Jurkat, Clone E6-1 (cell line): ENCODE data around the gene AKR1B15.

ENCODE experiments used
- DNase-seq: peaks from one replicate; pipeline ENCODE4 v3.0.0-alpha.2; 2011; ENCODE audit warnings: low read depth, low spot score
- H3K4me3 ChIP-seq: 2 replicates; pipeline ENCODE4 v1.5.1; 2011; ENCODE audit warnings: mild to moderate bottlenecking, low read length, control low read depth, moderate library complexity

Gene AKR1B15

DNA sequence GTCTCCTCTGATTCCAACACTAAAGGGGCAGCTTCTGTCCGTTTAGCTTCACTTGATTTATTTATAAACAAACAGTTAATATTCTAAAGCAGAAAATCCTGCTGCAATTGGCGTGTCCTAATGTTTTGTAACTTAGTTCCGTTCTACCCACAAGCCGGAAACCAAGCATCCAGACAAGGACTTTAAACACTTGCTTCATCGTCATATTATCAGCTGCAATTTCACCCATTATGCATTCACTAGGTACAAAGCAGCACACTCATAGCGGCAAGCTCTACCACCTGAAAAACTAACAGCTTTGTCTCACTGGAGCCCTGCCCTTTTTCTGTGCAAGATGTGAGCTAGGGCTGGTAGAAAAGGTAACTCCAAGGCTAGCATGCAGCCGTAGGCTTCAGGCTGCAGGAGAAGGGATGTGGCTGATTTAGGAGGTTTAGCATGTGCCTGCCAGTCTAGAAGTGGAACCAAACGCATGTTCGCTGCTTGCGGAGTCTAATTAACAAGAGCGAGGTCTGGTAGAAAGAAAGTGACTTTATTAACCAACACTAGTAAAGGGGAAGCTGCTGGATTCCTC is 54.1 kb downstream of the AKR1B15 start:
- peak; percentile 27 for DNase-seq
- H3K4me3 ChIP-seq, result peak overlapping the region; percentile 11; the same call in 1 of the 2 replicates

DNA sequence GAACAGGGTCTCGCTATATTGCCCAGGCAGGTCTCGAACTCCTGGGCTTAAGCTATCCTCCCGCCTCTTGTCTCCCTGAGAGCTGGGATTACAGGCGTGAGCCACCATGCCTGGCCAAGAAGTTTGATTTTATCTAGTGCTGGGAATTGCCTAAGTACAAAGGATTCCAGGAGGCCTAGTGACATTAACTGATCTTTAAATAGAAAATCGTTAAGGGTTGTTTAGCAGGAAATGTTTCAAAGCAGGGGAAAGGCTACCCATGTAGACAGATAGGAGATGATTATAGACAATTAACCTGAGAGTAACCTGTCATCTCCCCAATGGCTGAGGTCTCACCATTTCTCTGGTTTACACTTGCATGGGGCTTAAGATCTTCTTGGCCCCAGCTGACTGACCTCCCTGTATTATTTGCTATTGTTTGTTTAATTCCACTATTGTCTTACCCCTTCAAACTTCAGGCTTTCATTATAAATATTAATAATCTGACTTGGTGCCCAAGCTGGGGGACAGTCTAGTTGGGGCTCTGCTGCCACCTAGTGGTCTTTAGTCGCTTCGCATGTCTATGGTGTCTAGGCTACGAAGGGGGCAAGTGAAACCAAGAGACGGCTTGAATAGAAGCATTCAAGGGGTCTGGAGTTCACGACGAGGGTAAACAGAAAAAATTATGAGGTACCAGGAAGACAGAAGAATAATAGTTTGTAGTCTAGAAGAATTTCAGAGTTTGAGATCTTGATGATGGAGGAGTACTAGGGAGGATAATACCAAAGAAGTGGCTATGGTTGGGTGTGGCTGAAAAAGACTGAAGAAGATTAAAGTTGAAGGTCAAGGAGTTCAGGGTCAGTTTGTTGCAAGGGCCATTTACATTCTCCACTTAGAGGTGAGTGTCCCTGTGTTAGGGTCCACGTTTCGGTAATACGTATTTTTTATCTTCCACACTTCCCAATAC is 57.3 kb downstream of the AKR1B15 start:
- DNase-seq, result peak; percentile 48

GRCh38 chr7:134611611-134612151 is 62.8 kb downstream of the AKR1B15 start:
- no peak for DNase-seq
- no peak overlapping the region for H3K4me3 ChIP-seq

More for the DNA sequence above, 57.3 kb downstream of the AKR1B15 start:
- no peak overlapping the region for H3K4me3 ChIP-seq

DNA sequence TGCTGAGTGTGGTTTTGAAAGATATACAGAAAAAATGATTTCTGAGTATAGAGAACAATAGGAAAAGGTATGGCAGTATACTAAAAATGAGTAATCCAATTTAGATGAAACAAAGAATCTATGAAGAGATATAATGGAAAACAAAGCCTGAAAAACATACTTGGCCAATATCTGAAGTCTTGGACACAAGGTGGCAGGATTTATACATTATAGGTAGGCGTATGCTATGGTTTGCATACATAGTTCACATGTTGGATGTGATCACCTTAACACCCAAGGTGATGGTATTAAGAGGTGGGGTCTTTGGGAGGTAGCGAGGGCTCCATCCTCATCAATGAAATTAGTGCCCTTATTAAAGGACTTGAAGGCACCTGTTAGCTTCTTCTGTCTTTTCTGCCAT is 63.3 kb downstream of the AKR1B15 start:
- H3K4me3 ChIP-seq, result no peak overlapping the region
- DNase-seq, result no peak

DNA sequence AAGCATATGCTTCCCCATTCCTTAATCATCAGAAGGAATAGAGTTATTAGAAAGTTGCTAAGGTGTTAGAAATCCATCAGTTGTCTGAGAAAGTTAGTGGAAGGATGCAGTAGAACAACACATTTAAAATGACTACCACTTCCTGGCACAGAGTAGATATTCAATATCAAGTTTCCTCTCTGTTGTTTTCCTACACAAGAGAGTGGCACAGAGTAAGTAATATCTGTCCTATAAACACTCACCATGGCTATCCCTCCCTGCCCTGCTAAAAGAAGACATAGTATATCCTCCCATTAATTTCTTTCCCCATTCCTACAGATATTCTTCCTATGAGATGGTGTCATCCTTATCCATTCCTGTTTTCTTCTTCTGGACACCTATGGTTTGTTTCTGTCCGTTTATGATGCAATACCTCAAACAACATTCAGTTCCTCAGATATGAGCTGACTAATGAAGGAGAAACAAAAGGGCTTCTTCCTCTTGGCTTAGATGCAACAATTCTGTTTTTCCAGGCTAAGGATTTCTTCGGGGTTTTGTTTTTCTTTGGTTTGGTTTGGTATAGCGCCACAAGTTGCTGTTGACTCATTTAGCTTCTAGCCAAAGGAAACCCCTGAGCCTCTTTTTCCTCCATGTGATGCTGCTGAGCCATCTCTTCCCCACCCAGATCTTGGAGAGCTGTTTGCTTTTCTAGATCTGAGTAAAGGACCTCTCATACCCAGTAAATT is 64.9 kb downstream of the AKR1B15 start:
- DNase-seq, result no peak
- H3K4me3 ChIP-seq, result no peak overlapping the region

GRCh38 chr7:134616611-134617010 is 67.7 kb downstream of the AKR1B15 start:
- no peak for DNase-seq
- no peak overlapping the region for H3K4me3 ChIP-seq

DNA sequence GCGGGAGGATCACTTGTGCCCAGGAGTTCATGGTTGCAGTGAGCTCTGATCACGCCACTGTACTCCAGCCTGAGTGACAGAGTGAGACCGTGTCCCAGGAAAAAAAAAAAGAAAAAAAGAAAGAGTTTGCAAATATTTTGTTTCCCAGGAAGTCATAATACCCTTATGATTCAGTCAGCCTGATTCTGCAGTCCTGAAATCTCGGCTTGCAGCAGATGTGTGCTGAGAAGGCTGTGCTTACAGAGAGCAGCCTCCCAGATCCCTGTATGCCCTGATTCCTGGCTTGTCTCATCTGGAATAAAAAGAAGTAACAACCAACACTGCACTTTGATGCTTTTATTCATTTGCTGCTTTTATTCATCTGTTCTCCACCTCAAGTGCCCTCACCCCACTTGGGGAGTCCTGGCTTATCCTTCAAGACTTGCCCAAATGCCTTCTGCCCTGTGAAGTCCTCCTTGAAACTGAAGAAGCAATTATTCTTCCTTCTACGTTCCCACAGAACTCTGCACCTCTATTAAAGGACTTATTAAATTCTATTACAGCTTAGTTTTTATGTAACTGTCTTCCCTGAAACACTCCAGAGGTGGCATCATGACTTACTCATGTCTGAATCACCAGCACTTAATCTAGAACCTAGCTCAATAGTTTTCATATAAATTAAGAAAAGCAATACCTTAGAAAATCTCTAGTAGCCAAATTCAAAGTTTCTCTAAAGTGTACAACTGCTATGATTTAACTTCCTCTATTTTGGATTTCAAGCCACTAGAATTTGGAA is 70.0 kb downstream of the AKR1B15 start:
- H3K4me3 ChIP-seq, result no peak overlapping the region
- DNase-seq, result no peak

- no peak for DNase-seq
- H3K4me3 ChIP-seq, result no peak overlapping the region
Observed at GRCh38 chr7:134619627-134620331, 70.9 kb downstream of the AKR1B15 start.

GRCh38 chr7:134622303-134622995 is 73.5 kb downstream of the AKR1B15 start:
- H3K4me3 ChIP-seq, result no peak overlapping the region
- no peak for DNase-seq

DNA sequence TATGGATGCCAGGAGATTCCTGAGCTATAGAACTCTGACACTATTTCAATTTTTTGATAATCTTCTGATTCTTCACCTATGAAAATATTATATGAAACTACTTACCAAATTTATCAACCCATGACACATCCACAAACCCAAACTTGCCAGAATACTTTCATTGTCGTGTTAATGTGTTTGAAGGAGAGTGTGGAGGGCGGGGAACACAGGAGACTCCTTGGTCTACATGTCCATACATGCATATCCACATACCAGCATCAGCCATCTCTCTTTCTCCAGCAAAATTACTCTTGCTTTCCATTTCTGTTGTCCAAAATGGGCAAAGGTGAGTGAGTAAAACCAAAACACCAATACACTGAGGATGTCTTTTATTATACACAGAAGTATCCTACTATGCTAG is 74.3 kb downstream of the AKR1B15 start:
- no peak for DNase-seq
- no peak overlapping the region for H3K4me3 ChIP-seq

DNA sequence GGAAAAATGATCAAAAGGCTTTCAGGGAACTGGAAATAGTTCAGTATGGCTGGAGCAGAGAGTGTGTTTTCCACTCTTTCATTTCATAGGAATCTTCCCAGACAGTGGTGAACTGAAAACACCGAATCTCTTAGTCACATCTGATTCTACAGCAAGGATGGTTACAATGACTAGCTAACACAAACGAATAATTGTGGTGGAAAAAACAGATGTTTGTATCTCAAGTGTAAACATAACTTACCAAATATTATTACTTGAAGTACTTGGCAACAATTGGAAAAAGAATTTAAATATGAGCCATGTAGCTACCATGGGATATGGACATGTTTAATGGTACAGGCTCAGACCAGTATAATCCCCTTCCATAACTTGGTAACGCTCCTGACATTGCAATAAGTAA is 76.6 kb downstream of the AKR1B15 start:
- DNase-seq, result no peak
- H3K4me3 ChIP-seq, result no peak overlapping the region

DNA sequence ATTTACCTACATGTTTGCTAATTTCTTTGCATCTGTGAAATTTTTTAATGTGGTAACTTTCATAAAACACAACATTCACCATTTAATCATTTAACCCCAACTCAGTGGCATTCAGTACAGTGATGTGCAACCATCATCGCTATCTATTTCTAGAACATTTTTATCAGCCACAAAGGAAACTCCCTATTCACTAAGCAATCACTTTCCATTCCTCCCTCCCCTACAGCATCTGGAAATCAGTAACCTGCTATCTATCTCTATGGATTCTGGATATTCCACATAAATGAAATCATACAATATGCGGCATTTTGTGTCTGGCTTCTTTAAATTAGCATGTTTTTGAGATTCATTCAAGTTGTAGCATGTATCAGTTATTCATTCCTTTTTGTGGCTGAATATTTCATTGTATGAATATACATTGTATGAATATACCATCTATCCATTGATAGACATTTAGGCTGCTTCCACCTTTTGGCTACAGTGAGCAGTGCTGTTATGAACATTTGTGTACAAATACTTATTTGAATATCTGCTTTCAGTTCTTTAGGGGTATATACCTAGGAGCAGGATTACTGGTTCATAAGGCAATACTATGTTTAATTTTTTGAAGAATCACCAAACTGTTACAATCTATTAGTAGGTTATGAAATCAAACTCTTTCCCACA is 78.3 kb downstream of the AKR1B15 start:
- H3K4me3 ChIP-seq, result no peak overlapping the region

DNA sequence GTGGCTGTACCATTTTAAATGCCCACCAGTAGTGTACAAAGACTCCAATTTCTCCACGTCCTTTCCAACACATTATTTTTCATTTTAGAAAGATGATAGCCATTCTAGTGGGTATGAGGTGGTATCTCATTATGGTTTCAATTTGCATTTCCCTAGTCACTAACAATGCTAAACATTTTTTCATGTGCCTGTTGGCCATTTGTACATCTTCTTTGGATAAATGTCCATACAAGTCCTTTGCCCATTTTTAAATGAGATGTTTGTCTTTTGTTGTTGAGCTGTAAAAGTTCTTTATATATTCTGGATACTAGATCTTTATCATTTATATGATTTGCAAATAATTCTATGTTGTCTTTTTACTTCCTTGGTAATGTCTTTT is 78.9 kb downstream of the AKR1B15 start:
- no peak for DNase-seq
- no peak overlapping the region for H3K4me3 ChIP-seq

More for the DNA sequence above, 78.3 kb downstream of the AKR1B15 start:
- DNase-seq, result no peak

DNA sequence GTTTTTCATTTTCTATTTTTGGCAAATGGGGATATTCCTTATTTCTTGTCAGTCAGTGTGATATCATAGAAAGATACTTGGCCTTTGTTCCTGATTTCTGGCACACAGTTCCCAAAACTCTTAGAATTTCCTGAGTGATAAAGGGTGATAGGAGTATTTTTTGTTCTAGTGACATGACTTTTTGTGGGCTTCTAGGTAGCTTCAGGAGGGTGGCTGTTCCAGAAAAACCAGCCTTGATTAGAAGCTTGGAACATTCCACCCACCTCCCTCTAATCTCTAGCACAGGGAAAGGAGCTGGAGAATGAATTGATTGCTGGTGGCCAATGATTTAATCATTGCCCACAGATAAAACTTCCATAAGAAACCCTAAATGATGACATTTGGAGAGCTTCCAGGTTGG is 80.5 kb downstream of the AKR1B15 start:
- DNase-seq, result no peak
- H3K4me3 ChIP-seq, result no peak overlapping the region
